Parathyroid adenoma (tissue), 2 donors: Measurements from ENCODE around the gene PTPN14.

ENCODE experiments used
- H2AFZ ChIP-seq: fragments of 300-600 bp; sonication (generic); one replicate; pipeline ENCODE4 v1.7.0; 2017; ENCODE audit warnings: antibody characterized with exemption, mild to moderate bottlenecking
- H3K27ac ChIP-seq: fragments of 300-600 bp; sonication (generic); one replicate; pipeline ENCODE4 v1.7.0; 2017
- H3K27me3 ChIP-seq: fragments of 300-600 bp; sonication (generic); one replicate; pipeline ENCODE4 v1.7.0; 2017; ENCODE audit warnings: low read length; ENCODE audit not compliant: control insufficient read depth, insufficient read depth
- H3K36me3 ChIP-seq: fragments of 300-600 bp; sonication (generic); one replicate; pipeline ENCODE4 v1.7.0; 2017; ENCODE audit warnings: low read length; ENCODE audit not compliant: control insufficient read depth, insufficient read depth
- H3K4me1 ChIP-seq: fragments of 300-600 bp; sonication (generic); one replicate; pipeline ENCODE4 v1.7.0; 2017; ENCODE audit warnings: control low read depth
- H3K4me2 ChIP-seq: fragments of 300-600 bp; sonication (generic); one replicate; pipeline ENCODE4 v1.7.0; 2017; ENCODE audit warnings: low read length
- H3K4me3 ChIP-seq: fragments of 300-600 bp; sonication (generic); one replicate; pipeline ENCODE4 v1.7.0; 2017; ENCODE audit warnings: low read depth, low read length
- H3K79me2 ChIP-seq: fragments of 300-600 bp; sonication (generic); one replicate; pipeline ENCODE4 v1.7.0; 2017; ENCODE audit warnings: control low read depth
- H3K9ac ChIP-seq: fragments of 300-600 bp; sonication (generic); one replicate; pipeline ENCODE4 v1.7.0; 2017; ENCODE audit warnings: mild to moderate bottlenecking
- H3K9me3 ChIP-seq: fragments of 300-600 bp; sonication (generic); one replicate; pipeline ENCODE4 v1.7.0; 2017; ENCODE audit warnings: low read length; ENCODE audit not compliant: control insufficient read depth
- TF ChIP-seq, protein P1 (sequence below): fragments of 300-600 bp; sonication (generic); IDR thresholded peaks from one replicate; pipeline ENCODE4 v1.7.0; 2017; ENCODE audit warnings: antibody characterized with exemption, mild to moderate bottlenecking
- donor health status: primary hyperparathyroidism.

The PTPN14 gene

DNA sequence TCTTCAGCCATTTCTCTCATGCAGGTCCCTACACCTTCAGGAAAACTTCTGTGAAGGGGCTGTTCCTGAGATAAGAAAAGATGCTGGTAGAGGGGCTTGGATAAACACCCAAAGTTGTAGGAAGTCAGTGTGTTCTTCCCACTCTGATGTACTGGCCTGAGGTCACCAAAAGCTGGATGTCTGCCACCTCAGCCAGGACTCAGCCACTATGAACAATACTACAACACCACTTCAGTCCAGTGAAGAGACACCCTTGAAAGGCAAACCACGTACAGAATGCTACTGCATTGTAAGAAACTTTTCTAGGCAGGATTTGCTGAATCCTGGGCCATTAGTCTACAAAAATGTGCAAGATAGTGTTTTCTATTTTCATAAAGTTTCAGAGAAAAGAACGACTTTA lies 2.4 kb downstream of the PTPN14 start:
- H3K9me3 ChIP-seq, result no peaks in the 10 kb centered on the region
- no peak overlapping the region for H3K9ac ChIP-seq
- peaks cover 2% of the 10 kb centered on the region for H3K79me2 ChIP-seq
- TF ChIP-seq, protein P1, sequence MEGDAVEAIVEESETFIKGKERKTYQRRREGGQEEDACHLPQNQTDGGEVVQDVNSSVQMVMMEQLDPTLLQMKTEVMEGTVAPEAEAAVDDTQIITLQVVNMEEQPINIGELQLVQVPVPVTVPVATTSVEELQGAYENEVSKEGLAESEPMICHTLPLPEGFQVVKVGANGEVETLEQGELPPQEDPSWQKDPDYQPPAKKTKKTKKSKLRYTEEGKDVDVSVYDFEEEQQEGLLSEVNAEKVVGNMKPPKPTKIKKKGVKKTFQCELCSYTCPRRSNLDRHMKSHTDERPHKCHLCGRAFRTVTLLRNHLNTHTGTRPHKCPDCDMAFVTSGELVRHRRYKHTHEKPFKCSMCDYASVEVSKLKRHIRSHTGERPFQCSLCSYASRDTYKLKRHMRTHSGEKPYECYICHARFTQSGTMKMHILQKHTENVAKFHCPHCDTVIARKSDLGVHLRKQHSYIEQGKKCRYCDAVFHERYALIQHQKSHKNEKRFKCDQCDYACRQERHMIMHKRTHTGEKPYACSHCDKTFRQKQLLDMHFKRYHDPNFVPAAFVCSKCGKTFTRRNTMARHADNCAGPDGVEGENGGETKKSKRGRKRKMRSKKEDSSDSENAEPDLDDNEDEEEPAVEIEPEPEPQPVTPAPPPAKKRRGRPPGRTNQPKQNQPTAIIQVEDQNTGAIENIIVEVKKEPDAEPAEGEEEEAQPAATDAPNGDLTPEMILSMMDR, result no peak
- no peak overlapping the region for H3K4me3 ChIP-seq
- H3K27ac ChIP-seq, result no peak overlapping the region
- no peaks in the 10 kb centered on the region for H3K36me3 ChIP-seq
- no peak overlapping the region for H3K4me2 ChIP-seq
- H3K4me1 ChIP-seq, result no peaks in the 10 kb centered on the region
- no peak overlapping the region for H2AFZ ChIP-seq
- no peaks in the 10 kb centered on the region for H3K27me3 ChIP-seq

DNA sequence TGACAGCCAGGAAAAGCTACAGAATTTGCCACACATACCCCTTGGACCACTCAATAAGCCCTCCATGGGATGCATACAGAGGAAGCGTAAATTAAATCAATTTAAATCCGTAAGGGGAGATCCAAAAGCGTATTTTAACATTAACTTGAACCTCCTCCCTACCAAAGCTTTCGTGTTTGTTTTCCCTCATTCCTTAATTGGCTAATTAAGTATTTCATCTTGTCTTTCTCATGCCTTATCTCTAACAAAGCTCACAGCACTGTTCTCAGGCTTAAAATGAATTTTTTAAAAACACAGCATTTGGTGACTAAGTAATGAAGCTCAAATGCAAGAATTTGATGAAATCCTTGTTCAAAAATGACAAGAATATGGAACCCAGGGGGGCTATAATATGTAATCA lies 3.1 kb downstream of the PTPN14 start:
- H3K9ac ChIP-seq, result no peak overlapping the region
- peaks cover 2% of the 10 kb centered on the region for H3K79me2 ChIP-seq
- no peak overlapping the region for H3K27ac ChIP-seq
- no peak overlapping the region for H3K4me3 ChIP-seq
- no peaks in the 10 kb centered on the region for H3K4me1 ChIP-seq
- H3K4me2 ChIP-seq, result no peak overlapping the region
- H2AFZ ChIP-seq, result no peak overlapping the region
- H3K27me3 ChIP-seq, result no peaks in the 10 kb centered on the region
- H3K9me3 ChIP-seq, result no peaks in the 10 kb centered on the region
- H3K36me3 ChIP-seq, result no peaks in the 10 kb centered on the region
- TF ChIP-seq, protein P1, result no peak

DNA sequence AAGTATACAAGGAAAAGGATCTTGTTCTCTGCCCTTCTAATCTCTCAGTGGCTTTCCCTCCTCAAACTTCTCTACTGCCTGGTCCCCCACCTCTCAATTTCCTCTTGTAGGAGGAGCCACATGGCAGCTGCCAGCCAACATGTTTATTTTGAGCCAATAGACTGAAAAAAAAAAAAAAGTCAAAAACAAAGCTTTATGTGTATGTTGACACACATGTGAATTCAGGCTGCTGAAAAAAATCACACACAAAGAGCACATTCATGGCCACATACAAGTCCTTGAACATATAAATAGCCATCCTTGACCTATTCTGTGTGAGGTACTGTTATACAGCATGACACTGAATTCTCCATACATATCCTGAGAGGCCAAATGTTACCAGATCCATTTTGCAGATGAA lies 3.7 kb downstream of the PTPN14 start:
- Histone ChIP-seq H3K9me3 (no peaks in the 10 kb centered on the region), H2AFZ (no peak overlapping the region), H3K79me2 (peaks cover 2% of the 10 kb centered on the region), H3K4me3 (no peak overlapping the region), H3K27ac (no peak overlapping the region), H3K36me3 (no peaks in the 10 kb centered on the region), H3K9ac (no peak overlapping the region), H3K4me2 (no peak overlapping the region), H3K4me1 (no peaks in the 10 kb centered on the region), H3K27me3 (no peaks in the 10 kb centered on the region)
- TF ChIP-seq, protein P1, result no peak

DNA sequence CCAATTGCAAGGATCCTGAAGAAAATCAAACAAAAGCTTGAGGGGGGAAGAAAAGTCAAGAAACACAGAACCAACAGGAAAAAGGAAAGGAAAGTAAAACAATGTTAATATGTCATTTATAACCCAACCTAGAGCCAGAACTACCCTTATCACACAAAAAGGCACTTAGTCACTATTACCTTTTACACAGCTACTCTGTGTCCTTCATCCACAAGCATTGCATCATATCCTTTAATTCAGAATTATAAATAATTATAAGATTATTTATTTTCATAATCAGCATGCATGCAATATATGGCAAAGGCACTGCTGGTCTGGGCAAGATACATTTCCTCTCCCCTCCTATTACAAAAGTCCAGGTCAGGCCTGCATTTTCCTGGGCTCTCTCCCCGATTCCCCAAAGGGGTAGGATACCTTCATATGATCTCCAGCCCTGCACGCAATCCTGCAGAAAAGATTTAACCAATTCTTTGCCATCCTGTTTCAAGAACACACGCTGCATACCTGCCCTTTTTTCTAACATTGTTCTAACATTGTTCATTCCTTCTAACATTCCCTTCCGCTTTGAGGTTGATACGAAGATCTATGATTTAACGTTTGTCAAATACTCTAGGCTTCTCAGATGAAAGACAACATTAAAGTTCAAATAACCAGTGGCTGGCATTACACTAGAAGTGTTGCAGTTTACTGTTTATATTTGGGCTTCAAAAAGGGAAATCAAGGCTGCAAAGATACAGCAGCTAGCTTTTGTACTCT lies 4.3 kb downstream of the PTPN14 start:
- Histone ChIP-seq H3K79me2 (peaks cover 2% of the 10 kb centered on the region), H3K4me1 (no peaks in the 10 kb centered on the region), H3K27ac (no peak overlapping the region)

More for the DNA sequence above, 4.3 kb downstream of the PTPN14 start:
- no peak overlapping the region for H3K9ac ChIP-seq
- H3K36me3 ChIP-seq, result no peaks in the 10 kb centered on the region
- TF ChIP-seq, protein P1, result no peak
- no peak overlapping the region for H3K4me3 ChIP-seq
- no peaks in the 10 kb centered on the region for H3K27me3 ChIP-seq
- H3K4me2 ChIP-seq, result no peak overlapping the region
- no peaks in the 10 kb centered on the region for H3K9me3 ChIP-seq
- no peak overlapping the region for H2AFZ ChIP-seq
